ENCODE measurements around the gene STC2.

Gene STC2

GRCh38 chr5:173329491-173330337 is 1.5 kb upstream of the STC2 start:
- peak; percentile 76 for DNase-seq (ENCODE audit: low read depth)

- DNase-seq (ENCODE audit: low read depth) = peak; percentile 84
Observed at GRCh38 chr5:173328844-173329490, 753 bp upstream of the STC2 start.

GRCh38 chr5:173327084-173327947 is 898 bp downstream of the STC2 start:
- peak; percentile 67 for DNase-seq (ENCODE audit: low read depth)

- DNase-seq (ENCODE audit: low read depth) = peak; percentile 97
Observed at GRCh38 chr5:173326501-173326960, 1.7 kb downstream of the STC2 start.

GRCh38 chr5:173325091-173325698 is 3.0 kb downstream of the STC2 start:
- no peak for DNase-seq (ENCODE audit: low read depth)

- DNase-seq (ENCODE audit: low read depth) = peak; percentile 85
Observed at GRCh38 chr5:173324115-173325001, 3.9 kb downstream of the STC2 start.

- no peak for DNase-seq (ENCODE audit: low read depth)
Observed at GRCh38 chr5:173323799-173324114, 4.5 kb downstream of the STC2 start.

- DNase-seq (ENCODE audit: low read depth) = no peak
Observed at GRCh38 chr5:173323106-173323798, 5.0 kb downstream of the STC2 start.

GRCh38 chr5:173321886-173322285 is 6.3 kb downstream of the STC2 start:
- DNase-seq (ENCODE audit: low read depth) = peak; percentile 28

GRCh38 chr5:173320259-173320658 is 8.0 kb downstream of the STC2 start:
- DNase-seq (ENCODE audit: low read depth) = no peak

GRCh38 chr5:173319646-173320045 is 8.6 kb downstream of the STC2 start:
- no peak for DNase-seq (ENCODE audit: low read depth)

GRCh38 chr5:173318881-173319620 is 9.2 kb downstream of the STC2 start:
- DNase-seq (ENCODE audit: low read depth) = peak; percentile 37

- no peak for DNase-seq (ENCODE audit: low read depth)
Observed at GRCh38 chr5:173318330-173318729, 9.9 kb downstream of the STC2 start.

GRCh38 chr5:173317852-173318251 is 10.4 kb downstream of the STC2 start:
- DNase-seq (ENCODE audit: low read depth) = no peak

- no peak for DNase-seq (ENCODE audit: low read depth)
Observed at GRCh38 chr5:173317091-173317730, 11.0 kb downstream of the STC2 start.

GRCh38 chr5:173316339-173317020 is 11.7 kb downstream of the STC2 start:
- no peak for DNase-seq (ENCODE audit: low read depth)

GRCh38 chr5:173315495-173316338 is 12.5 kb downstream of the STC2 start:
- DNase-seq (ENCODE audit: low read depth) = peak; percentile 65
